ENCODE results near the gene NR2E3. TPM values are rescaled to one million over a fixed set of nuclear protein-coding genes. Genes with fewer than 3 reads are reported as not detected.
A peak's percentile ranks its signal among the peaks of the same experiment; 100 is the strongest.

NR2E3 gene
- not detected for total RNA-seq
- long read RNA-seq = 0 reads

DNA sequence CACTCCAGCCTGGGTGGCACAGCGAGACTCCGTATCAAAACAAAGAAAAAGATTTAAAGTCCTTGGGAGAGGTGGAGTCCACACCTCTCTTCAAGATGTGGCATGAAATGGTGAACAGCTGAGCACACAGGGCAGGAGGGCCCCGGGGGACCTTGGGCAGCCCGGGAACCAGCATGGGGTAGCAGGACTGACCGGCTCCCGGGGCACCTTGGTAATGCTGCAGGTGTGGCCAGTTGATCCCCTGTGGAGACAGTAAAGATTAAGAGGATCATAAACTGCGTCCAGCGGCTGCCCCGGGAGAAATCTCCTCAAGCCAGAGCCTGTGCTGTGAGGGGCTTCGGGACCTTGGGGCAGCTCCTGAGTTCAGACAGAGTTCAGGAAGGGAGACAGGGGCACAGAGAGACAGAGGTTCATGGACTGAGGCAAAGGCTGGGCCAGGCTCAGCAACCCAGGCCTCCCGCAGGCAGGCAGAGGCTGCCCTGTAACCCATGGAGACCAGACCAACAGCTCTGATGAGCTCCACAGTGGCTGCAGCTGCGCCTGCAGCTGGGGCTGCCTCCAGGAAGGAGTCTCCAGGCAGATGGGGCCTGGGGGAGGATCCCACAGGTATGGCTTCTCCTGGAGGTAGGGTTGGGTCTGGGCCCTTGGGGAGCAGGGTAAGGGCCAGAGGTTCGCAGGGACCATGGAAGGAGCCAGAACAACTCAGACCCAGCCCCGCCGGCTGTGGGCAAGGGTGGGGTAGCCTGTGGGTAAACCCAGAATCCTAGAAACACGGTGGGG lies at the start of gene NR2E3:
Gene NR2E3, plus strand, starts transcription at position 299 of the 780 bp plus-strand sequence. Its CDS starts 190 bp downstream, at position 489.
- no peak for DNase-seq (ENCODE audit: low spot score)

DNA sequence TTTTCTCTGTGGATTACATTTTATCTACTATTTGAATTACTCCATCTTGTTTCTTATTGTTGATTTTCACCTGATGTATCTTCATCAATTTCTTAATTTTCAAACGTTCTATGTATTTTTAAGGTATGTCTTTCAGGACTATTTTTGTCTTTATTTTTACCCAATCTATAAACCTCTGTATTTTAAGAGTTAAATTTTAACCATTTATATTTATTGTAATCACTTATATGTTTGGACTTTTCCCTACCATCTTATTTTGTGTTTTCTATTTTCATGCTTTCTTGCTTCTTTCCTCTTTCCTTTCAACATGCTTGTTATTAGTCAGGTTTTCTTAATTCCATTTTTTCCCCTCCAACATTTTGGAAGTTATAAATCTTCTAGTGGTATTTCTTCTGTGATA lies 49.5 kb upstream of the NR2E3 start:
- DNase-seq (ENCODE audit: low spot score) = no peak

DNA sequence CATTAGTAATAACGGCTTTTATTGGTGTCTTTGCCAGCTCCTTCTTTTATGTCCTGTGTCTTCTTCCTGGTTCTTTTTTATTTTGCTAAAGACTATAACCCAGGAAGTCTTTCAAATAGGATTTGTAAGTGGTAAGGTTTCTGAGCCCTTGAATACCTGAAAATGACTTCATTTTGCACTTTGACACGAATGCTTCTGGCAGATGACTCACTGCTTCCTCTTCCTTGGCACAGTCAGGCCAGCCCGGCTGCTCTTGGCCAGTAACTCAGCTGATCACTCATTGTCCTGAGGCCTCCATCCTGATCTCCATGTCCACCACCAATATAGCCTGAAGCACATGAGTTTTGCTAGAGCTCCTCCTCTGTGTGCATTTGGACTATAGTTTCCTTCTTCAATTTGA lies 48.7 kb upstream of the NR2E3 start:
- no peak for DNase-seq (ENCODE audit: low spot score)

GRCh38 chr15:71768184-71768583 lies 42.2 kb upstream of the NR2E3 start:
- DNase-seq (ENCODE audit: low spot score) = no peak

DNA sequence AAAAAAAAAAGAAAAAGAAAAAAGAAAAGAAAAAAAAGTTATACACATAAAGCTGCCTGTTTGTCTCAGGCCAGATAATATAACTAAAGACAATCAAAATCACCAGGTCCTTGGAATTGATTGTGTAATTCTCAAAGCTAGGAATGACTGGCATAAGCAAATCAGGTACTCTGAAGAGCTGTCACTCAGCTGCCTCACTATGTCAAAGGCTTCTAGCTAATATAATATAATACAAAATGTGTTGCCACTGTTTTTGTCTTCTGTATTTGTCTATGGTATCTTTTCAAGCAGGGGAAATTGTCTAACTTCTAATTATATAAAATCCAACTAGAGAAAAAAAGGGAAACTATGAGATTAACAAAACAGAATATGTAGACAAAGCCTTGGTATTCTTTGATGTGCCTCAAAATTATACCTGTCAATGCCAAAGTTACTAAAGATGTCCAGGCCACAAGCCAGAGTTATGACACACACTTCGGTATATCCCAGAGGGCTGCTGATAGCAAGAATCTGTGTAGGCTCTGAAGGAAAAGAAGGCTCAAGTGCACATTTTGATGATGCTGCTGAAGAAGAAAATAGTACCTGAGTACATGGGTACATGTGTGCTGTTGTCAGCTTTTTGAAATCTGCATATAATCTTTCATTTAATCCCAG lies 37.0 kb upstream of the NR2E3 start:
- DNase-seq (ENCODE audit: low spot score) = no peak

DNA sequence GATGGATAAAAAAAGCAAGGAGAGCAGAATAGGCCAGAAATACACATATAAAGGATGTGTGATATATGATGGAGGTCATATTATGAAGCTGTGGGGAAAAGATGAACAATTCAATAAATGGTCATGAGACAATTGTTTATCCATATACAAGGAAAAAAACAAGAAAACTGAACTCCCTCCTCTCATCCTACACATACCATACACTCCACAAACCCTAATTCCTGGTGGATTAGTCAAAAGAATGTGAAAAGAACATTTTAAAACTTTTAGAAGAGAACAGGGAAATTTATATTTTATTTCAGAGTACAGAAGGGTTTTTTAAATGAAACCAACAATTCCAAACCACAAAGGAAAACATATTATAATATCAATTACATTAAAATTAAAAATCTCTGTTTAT lies 34.5 kb upstream of the NR2E3 start:
- DNase-seq (ENCODE audit: low spot score) = no peak

DNA sequence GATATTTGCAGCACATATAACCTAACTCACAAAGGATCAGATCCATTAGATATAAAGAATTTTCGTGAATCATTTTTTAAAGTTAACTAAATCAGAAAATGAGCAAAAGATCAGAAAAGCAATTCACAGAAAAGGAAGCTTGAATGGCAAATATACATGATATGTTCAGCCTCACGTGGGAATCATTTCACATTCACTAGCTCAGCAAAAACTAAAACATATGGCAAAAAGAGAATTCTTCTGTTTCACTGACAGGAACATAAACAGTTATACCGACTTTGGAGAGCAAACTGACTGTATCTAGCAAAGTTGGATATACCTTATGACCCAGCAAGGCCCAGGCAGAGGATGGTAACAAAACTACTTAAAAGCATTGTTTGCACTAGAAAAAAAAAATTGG lies 34.0 kb upstream of the NR2E3 start:
- DNase-seq (ENCODE audit: low spot score) = no peak

GRCh38 chr15:71777216-71777943 lies 33.0 kb upstream of the NR2E3 start:
- DNase-seq (ENCODE audit: low spot score) = no peak

- no peak for DNase-seq (ENCODE audit: low spot score)
Observed at GRCh38 chr15:71779073-71779797, 31.1 kb upstream of the NR2E3 start.

DNA sequence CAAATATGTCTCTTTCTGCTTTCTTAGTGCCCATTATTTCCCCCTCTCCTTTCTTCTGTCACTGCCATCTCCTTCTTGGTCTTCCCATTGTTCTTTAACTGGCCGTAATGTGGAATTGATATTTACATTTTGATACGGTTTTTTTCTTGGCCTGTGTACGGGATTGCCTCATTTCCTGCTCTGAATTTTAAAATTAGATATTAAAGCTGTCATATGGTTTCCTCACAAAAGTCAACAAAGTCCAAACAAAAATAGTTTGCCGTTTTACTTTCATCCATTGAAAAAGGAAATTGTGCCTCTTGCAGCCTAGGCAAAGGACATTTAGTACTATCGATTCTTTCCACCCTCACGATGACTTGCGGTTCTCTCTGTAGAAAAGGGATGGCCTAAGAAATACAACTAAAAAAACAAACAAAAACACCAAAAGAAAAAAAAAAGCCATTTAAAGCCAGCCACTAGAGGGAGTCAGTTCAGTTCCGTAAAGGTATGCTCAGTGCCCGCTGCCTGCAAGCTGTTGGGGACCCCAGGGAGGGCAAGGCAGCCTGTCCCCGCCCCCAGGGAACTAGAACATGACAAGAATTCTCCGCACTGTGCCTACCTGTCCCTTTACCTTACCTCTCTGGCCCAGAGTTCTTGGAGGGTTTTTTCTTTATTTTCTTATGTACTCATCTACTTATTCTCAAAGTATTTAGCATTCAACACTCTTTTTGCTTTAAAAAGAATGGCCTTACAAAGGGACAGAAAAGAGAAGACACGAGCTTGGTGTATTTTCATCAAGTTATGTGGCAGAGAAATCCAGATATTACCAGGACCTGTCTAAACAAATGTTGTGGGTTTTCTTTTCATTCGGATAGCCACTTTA lies 30.0 kb upstream of the NR2E3 start:
- no peak for DNase-seq (ENCODE audit: low spot score)

DNA sequence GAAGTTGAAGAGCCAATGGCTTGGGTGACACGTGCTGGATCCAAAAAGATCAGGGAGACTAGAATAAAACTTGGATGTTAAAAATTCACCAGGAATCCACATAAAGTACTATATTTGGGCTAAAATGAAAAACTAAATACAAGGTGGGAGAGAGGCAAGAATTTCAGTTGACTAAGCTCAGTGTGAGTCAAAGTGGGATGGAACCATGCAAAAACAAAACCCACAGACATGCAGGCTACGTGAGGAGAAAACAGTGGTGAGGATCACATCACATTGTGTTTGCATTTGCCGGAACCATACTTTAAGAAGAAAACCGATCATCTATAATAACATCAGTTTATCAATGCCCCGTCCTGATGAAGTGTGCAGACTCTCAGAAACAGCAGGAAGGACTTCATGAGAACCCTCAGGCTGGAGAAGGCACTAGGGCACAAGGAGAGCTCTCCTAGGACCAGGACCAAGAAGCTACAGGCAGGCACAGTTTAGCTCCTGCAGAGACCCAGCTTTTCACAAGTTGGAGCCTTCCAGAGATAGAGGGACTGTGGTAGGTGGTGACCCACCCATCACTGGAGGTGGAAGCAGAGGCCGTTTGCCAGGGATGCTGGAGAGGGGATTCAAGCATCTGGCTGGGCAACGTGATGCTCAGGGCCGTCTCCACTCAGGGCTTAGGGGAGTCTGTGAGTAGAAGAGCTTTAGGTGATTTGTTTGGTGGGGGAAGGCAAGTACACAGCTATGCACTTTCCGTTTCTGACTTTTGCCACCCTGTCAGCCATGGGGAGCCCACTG lies 29.0 kb upstream of the NR2E3 start:
- DNase-seq (ENCODE audit: low spot score) = no peak

DNA sequence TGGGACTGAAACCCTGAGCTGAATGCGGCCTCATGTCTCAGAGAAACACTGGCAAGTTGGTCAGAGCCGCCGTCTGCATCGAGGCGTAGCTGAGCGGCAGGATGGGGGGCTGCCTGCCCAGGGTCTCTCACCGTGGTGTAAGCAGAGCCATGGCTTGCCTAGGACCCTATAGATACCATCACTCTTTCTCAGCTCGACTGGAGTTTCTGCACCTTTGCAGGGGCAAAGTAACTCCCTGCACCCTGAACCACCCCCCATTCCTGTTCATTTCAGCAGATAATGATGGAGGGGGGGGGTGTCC lies 28.4 kb upstream of the NR2E3 start:
- DNase-seq (ENCODE audit: low spot score) = no peak

DNA sequence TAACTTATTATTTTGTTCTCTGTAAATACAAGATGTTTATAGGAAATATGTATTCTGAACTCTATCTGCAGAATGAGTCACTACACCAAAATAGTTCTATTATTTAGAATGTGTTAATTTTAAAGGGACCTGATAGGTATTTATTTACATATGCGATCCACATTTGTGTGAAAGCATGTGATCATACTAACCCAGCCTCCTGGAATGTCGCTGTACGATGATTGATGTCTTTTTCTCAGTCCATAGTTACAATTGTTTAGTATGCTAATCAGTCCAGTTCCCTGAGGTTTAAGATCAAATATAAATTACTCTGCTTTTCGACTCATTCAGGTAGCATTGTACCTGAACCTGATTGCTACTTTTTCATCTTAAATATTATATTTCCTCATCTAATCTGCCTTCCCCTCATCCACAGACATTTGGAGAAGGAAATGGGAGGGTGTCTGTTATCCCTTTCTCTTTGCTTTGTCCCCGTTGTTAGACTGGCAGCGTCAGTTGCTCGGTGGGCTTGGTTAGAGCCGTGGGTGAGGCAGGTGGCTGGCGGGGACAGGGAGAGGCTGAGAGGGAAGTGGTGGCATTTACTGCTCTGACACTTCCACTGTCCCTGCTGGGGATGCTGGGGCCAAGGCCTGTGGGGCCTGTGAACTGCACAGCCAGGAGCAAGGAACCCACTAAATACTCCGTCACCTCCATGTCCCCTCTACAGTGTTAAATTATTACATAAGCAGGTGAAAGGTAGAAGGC lies 27.8 kb upstream of the NR2E3 start:
- no peak for DNase-seq (ENCODE audit: low spot score)

GRCh38 chr15:71784719-71785118 lies 25.6 kb upstream of the NR2E3 start:
- no peak for DNase-seq (ENCODE audit: low spot score)

- DNase-seq (ENCODE audit: low spot score) = no peak
Observed at GRCh38 chr15:71785996-71786395, 24.4 kb upstream of the NR2E3 start.

DNA sequence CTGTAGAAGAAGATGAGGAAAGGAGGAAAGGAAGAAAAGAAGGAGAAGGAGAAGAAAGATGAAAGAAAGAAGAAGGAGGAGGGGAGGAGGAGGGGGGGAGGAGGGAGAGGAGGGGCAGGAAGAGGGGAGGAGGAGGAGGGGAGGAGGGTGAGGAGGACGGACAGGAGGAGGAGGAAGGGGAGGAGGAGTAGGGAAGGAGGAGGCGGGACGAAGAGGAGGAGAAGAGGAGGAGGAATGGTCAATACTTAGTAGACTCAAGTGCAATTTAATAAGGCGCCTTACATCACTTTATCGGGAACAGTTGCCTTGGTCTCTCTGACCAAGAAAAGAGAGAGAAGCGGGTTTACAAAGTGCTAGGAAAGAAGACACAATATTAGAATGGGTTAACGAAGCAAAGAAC lies 23.7 kb upstream of the NR2E3 start:
- DNase-seq (ENCODE audit: low spot score) = no peak

DNA sequence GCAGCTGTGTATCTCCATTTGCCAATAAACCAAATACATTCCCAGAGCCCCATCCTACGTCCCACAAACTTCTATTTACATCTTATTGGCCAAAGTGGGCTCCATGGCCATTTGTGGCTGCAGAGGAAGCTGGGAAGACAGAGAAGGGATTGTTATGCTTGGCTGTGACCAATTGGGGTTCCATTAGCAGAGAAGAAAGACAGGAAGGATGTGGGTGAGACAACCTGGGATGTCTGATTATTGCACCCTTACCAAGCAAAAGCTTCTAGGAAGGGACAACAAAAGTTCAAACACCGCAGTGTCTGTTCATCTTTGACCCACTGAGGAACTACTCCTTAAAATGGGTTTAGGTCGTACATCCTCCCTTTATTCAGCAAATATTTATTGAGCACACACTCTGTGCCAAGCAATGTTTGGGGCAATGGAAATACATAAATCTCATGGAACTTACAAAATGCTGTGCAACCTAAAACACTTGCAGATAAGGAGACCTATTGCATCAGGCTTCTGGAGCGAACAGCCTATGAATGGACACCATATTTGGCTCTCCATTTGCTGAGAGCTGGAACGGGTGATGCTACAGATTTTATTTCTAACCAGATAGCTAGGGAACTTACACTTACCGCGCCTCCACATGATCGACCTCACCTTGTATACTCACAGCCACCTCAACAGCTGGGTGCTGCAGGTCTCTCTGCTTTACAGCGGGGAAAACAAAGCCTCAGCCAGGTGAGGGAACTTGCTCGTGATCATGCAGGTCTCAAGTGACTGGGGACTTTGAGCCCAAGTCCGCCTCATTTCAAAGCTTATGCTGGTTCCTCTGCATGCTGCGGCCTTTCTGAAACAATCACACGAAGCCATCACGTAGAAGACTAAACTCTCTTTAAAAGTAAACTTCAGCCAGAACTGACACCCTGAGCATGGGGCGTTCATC lies 21.4 kb upstream of the NR2E3 start:
- DNase-seq (ENCODE audit: low spot score) = peak; percentile 22

- DNase-seq (ENCODE audit: low spot score) = no peak
Observed at GRCh38 chr15:71789616-71790015, 20.7 kb upstream of the NR2E3 start.
